ENCODE data around the gene ZKSCAN2.

ZKSCAN2 gene

GRCh38 chr16:25222959-25223358 is 34.7 kb downstream of the ZKSCAN2 start:
- DNase-seq: no peak

DNA sequence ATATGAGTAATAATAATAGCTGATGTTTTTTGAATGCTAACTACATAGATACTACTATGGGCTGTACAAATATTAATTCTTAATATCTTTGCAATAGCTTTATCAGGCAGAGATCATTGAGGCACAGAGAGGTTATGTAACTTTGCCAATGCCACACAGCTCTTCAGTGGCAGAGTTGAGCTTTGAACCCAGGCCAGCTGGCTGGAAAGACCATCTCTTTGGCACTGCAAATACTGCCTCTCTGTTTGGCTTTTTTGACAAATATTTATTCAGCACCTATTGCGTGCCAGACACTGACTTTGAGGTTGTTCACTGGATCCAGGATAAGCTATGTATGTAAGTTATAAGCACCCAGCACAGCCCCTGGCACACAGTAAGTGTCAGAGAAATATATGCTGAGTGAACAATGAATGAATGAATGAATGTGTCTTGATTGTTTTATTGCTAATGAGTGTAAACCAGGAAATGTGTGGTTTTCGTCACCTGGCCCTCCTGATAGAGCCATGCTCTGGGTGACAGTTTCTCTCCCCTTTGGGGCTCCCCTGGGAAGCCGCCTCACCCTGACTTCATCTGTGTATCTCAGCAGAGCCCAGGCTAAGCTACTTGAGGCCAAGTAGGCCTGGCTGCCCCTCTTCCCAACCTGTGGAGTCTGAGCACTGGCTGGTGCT is 38.4 kb downstream of the ZKSCAN2 start:
- DNase-seq: no peak

GRCh38 chr16:25217921-25218320 is 39.7 kb downstream of the ZKSCAN2 start:
- no peak for DNase-seq

- no peak for DNase-seq
Measured at GRCh38 chr16:25217112-25217511, 40.5 kb downstream of the ZKSCAN2 start.

DNA sequence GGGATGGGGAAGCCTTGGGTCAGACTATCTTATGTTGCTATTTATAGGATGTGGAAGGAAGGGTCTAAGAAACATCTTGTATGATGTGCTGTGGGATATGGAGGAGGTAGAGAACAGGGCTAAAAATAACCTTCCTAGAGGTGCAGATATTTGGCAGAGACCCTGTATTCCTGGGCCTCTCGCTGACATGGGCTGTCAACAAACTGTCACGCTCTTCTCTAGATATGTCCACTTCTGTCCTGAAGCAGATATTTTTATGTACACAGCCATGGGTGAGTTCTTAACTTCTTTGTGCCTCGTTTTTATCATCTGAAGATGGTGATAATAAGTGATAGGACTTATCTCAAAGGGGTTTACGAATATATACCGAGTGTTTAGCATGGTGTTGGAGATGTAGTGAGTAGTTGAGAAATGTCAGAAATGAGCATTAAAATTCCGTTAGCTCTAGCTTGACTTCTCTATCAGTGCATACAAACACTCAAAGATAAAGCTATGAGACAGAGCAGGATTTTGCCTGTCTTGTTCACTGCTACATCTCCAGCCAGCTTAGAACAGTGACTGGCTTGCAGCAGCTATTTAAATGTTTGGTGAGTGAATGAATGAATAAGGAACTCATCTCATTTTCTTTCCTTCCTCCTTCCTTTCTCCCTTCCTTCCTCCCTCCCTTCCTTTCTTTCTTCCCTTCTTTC is 43.8 kb downstream of the ZKSCAN2 start:
- DNase-seq: no peak

GRCh38 chr16:25212636-25213035 is 45.0 kb downstream of the ZKSCAN2 start:
- DNase-seq: no peak

DNA sequence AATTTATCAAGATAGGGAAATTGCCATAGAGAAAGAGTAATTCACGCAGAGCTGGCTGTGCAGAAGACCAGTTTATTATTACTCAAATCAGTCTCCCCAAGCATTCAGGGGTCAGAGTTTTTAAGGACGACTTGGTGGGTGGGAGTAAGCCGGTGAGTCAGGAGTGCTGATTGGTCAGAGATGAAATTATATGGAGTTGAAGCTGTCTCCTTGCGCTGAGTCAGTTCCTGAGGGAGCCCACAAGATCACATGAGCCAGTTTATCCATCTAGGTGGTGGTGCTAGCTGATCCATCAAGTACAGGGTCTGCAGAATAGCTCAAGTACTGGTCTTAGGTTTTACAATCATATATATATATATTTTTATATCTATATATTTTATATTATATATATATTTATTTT is 46.9 kb downstream of the ZKSCAN2 start:
- no peak for DNase-seq

DNA sequence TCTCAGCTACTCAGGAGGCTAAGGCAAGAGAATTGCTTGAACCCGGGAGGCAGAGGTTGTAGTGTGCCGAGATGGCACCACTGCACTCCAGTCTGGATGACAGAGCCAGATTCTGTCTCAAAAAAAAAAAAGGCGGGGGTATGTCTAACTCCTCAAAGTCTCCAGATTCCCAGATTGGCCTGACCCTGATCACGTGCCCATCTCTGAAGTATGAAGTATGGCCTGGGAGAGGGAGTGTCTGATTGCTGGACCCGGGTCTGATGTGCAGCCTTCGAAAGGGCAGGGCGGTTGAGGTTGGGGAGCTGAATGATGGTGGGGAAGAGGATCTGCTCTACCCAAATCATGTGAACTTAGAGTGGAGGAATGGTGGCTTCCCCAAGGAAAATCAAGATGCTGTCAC is 58.2 kb downstream of the ZKSCAN2 start:
- DNase-seq: no peak

GRCh38 chr16:25198021-25198420 is 59.6 kb downstream of the ZKSCAN2 start:
- DNase-seq: no peak

DNA sequence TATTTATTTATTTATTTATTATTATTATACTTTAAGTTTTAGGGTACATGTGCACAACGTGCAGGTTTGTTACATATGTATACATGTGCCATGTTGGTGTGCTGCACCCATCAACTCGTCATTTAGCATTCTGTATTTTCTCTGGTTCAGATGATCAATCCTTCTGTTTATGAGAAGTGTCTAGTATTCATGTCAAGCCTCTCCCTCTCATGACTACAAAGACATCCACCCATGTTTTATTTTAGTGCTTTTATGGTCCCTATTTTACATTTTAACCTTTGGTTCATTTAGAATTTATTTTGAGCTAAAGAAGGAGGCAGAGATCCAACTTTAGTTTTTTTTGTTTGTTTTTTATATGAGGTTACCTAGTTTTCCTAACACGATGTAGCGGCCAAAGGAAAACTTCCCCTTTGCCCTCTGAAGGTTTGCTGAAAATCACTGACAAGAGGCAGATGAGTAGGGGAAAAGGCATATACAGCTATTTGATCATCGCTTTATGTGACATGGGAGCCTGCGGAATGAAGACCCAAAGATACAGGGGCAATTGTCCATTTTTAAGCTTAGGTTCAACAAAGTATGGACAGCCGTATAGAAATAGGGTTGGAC is 63.3 kb downstream of the ZKSCAN2 start:
- DNase-seq: no peak

GRCh38 chr16:25192096-25192495 is 65.5 kb downstream of the ZKSCAN2 start:
- DNase-seq: no peak

DNA sequence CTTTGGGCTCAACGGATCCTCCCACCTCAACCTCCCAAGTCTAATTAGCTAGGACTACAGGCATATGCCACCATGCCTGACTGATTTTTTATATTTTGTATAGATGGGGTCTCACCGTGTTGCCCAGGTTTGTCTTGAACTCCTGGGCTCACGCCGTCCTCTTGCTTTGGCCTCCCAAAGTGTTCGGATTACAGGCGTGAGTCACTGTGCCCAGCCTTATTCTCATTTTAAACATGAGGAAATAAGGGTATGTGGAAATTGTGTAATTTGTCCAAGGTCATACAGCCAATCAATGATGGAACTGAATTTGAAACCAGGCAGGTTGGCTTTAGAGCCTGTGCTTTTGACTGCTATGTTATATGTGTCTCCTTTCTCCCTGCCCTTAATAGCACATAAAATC is 68.3 kb downstream of the ZKSCAN2 start:
- DNase-seq: no peak

- DNase-seq: no peak
Measured at GRCh38 chr16:25187491-25187795, 70.2 kb downstream of the ZKSCAN2 start.
